ENCODE data around the gene HECTD3.
"Not testable (repeated sequence)": the region's sequence is repeated elsewhere in the genome, so short reads cannot be mapped to it uniquely, and the experiment has no call there.

HECTD3 gene

DNA sequence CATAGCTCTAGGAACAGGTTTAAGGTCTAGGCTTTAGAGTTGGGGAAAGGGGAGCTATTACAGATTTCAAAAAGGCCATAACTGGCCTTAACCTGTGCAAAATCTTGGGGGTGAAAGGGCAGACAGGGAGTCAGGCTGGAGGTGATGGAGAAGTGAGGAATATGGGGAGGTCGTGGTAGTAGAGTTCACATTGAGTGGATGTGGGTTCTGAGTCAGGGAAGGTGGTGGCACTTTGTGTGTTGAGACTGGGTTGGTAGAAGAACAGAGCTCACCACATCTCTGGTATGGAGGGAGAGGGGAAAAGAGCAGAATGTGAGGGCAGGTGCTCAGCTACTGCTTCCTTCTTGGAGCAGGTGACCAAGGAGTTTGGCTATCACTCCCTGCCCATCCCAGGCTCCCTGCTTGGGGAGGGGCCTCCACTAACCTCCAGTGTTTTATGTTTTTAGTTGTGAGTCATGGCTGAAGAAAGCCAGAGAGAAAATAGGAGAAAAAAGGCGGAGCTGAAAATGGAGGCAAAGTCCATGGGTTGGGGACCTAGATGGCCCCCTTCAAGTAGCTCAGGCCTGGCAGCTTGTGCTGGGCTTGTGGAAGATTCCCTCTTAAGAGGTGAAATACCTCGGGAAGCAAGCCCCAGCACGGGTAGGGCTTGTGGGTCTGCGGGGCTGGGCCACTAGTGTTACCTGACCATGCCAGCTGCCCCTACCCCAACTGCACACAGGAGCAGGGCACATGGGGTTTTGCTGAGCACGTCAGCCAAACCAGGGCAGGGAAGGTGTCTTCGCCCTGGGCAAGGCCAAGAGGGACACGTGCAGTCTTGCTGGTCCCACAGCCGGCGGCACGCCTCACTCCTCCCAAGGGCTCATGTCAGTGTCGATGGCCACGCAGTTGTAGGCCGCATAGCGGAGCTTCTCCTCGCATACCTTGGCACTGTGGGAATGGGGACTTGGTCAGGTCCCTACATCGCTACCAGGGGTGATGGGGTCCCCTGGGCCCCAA is 8.2 kb downstream of the HECTD3 start:
- DNase-seq (ENCODE audit: low read depth), result no peak
- TF ChIP-seq, protein P1, sequence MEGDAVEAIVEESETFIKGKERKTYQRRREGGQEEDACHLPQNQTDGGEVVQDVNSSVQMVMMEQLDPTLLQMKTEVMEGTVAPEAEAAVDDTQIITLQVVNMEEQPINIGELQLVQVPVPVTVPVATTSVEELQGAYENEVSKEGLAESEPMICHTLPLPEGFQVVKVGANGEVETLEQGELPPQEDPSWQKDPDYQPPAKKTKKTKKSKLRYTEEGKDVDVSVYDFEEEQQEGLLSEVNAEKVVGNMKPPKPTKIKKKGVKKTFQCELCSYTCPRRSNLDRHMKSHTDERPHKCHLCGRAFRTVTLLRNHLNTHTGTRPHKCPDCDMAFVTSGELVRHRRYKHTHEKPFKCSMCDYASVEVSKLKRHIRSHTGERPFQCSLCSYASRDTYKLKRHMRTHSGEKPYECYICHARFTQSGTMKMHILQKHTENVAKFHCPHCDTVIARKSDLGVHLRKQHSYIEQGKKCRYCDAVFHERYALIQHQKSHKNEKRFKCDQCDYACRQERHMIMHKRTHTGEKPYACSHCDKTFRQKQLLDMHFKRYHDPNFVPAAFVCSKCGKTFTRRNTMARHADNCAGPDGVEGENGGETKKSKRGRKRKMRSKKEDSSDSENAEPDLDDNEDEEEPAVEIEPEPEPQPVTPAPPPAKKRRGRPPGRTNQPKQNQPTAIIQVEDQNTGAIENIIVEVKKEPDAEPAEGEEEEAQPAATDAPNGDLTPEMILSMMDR (conservative IDR thresholded peaks at IDR 0.05; ENCODE audit: low read depth, low read length), result no peak
- H3K4me3 ChIP-seq (ENCODE audit: low read length), result no peak overlapping the region

GRCh38 chr1:45001576-45001975 is 9.5 kb downstream of the HECTD3 start:
- DNase-seq (ENCODE audit: low read depth); H3K4me3 ChIP-seq (ENCODE audit: low read length): not testable (repeated sequence)

- DNase-seq (ENCODE audit: low read depth), result no peak
- no peak overlapping the region for H3K4me3 ChIP-seq (ENCODE audit: low read length)
- TF ChIP-seq, protein P1 (conservative IDR thresholded peaks at IDR 0.05; ENCODE audit: low read depth, low read length), result no peak
Observed at GRCh38 chr1:45001011-45001481, 10.1 kb downstream of the HECTD3 start.

GRCh38 chr1:44999232-44999631 is 11.9 kb downstream of the HECTD3 start:
- H3K4me3 ChIP-seq (ENCODE audit: low read length), result no peak overlapping the region
- TF ChIP-seq, protein P1 (conservative IDR thresholded peaks at IDR 0.05; ENCODE audit: low read depth, low read length), result no peak
- no peak for DNase-seq (ENCODE audit: low read depth)

- TF ChIP-seq, protein P1 (conservative IDR thresholded peaks at IDR 0.05; ENCODE audit: low read depth, low read length), result no peak
- H3K4me3 ChIP-seq (ENCODE audit: low read length), result no peak overlapping the region
- no peak for DNase-seq (ENCODE audit: low read depth)
Observed at GRCh38 chr1:44995467-44996238, 15.5 kb downstream of the HECTD3 start.

GRCh38 chr1:44994309-44994898 is 16.7 kb downstream of the HECTD3 start:
- no peak for DNase-seq (ENCODE audit: low read depth)
- H3K4me3 ChIP-seq (ENCODE audit: low read length), result no peak overlapping the region
- TF ChIP-seq, protein P1 (conservative IDR thresholded peaks at IDR 0.05; ENCODE audit: low read depth, low read length), result no peak

DNA sequence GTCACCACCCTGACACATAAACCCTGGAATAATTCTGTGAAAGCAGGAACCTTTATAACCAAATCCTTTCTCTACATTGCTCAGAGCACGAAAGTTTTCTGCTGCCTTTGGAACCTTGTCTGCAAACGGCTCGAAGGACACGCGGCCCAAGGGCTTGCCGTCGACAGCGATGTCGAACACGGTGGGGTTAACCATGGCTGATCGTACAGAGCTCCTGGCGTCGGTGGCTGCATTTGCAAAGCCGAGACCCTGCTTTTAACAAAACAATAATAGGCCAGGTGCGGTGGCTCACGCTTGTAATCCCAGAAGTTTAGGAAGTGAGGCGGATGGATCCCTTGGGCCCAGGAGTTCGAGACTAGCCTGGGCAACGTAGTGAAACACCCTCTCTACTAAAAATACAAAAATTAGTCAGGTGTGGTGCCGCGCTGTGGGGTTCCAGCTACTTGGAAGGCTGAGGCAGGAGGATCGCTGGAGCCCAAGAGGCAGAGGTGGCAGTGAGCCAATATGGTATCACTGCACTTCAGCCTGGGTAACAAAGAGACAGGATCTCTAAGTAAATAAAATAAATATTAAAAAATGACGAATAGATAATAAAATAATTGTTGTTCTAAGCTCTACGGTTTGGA is 22.5 kb downstream of the HECTD3 start:
- H3K4me3 ChIP-seq (ENCODE audit: low read length), result no peak overlapping the region
- TF ChIP-seq, protein P1 (conservative IDR thresholded peaks at IDR 0.05; ENCODE audit: low read depth, low read length), result no peak
- DNase-seq (ENCODE audit: low read depth), result no peak

Measured in retinal pigment epithelial cell (primary cell).